Upper lobe of left lung (tissue), 4 donors: Measurements from ENCODE around the gene TAC3.

Experiments
- EP300 ChIP-seq, 4 donors: sonication (generic); formaldehyde crosslinking; IDR thresholded peaks; one replicate each; pipeline ENCODE4 v1.5.1; 2017; ENCODE audit warnings: antibody characterized with exemption in 4 of 4, control low read depth in 2 of 4
- POLR2A ChIP-seq, 4 donors: fragments of 450-650 bp; IDR thresholded peaks; one replicate each; pipeline ENCODE4 v1.5.1; 2016 to 2017; ENCODE audit warnings: antibody characterized with exemption in 4 of 4, mild to moderate bottlenecking in 2 of 4
- TF ChIP-seq, protein P1 (sequence below), 6 experiments: fragments of 450-650 bp in 4 of 6; fragments of 200-600 bp in 2 of 6; sonication (generic) in 2 of 6; IDR thresholded peaks; one replicate each; pipeline ENCODE4 v1.5.1; 2016 to 2019; ENCODE audit warnings: antibody characterized with exemption in 6 of 6

DNA sequence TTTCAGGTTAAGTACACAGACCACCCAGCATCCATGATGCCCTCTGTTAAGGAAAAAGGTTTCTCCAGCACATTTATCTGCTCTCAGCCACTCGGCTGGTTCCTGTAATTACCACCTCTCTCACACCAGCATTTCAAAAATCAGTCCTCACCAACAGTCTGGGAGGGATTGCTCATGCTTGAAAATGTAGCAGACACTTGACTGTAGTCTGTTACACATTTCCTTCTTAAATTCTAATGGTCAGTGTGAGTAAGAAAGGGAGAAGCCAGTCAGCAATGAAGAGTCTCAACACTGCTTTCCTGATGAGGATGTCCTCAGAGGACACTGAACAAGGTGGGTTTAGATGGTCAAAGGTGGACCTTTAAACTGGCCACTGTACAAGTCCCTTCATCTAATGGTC lies 15.9 kb downstream of the TAC3 start:
- TF ChIP-seq POLR2A (IDR thresholded peaks at IDR 0.05) = no peak
- TF ChIP-seq, protein P1, sequence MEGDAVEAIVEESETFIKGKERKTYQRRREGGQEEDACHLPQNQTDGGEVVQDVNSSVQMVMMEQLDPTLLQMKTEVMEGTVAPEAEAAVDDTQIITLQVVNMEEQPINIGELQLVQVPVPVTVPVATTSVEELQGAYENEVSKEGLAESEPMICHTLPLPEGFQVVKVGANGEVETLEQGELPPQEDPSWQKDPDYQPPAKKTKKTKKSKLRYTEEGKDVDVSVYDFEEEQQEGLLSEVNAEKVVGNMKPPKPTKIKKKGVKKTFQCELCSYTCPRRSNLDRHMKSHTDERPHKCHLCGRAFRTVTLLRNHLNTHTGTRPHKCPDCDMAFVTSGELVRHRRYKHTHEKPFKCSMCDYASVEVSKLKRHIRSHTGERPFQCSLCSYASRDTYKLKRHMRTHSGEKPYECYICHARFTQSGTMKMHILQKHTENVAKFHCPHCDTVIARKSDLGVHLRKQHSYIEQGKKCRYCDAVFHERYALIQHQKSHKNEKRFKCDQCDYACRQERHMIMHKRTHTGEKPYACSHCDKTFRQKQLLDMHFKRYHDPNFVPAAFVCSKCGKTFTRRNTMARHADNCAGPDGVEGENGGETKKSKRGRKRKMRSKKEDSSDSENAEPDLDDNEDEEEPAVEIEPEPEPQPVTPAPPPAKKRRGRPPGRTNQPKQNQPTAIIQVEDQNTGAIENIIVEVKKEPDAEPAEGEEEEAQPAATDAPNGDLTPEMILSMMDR (IDR thresholded peaks at IDR 0.05) = no peak
- no peak for TF ChIP-seq EP300 (IDR thresholded peaks at IDR 0.05)
